ENCODE results near the gene CX3CL1. TPM values are rescaled to one million over a fixed set of nuclear protein-coding genes. Genes with fewer than 3 reads are reported as not detected.

Gene CX3CL1
- total RNA-seq, 1 donor from 2014 or later, result 9.6 TPM

- Mint-ChIP-seq H3K27me3 (ENCODE audit: low read depth, unreplicated experiment) (no peaks in the 10 kb centered on the region), H3K27ac (ENCODE audit: unreplicated experiment) (no peak overlapping the region), H3K4me3 (ENCODE audit: unreplicated experiment) (no peak overlapping the region), H3K9me3 (ENCODE audit: unreplicated experiment) (no peaks in the 10 kb centered on the region), H3K4me1 (ENCODE audit: low read depth, unreplicated experiment) (no peaks in the 10 kb centered on the region), H3K36me3 (ENCODE audit: low read depth, unreplicated experiment) (peaks cover 17% of the 10 kb centered on the region)
- H3K4me1 ChIP-seq (ENCODE audit: insufficient read depth, low read length), result no peaks in the 10 kb centered on the region
- no peaks in the 10 kb centered on the region for H3K79me2 ChIP-seq (ENCODE audit: insufficient read depth, low read length)
- H3K27ac ChIP-seq (ENCODE audit: low read depth, low read length), result no peak overlapping the region
- TF ChIP-seq EZH2 (IDR thresholded peaks at IDR 0.05; ENCODE audit: insufficient read depth, low read length), result no peak
- H3K27me3 ChIP-seq (ENCODE audit: insufficient read depth, low read length), result no peaks in the 10 kb centered on the region
- DNase-seq (ENCODE audit: low read depth) (no peak), FAIRE-seq (no peak)
- H3K4me3 ChIP-seq (ENCODE audit: insufficient read depth, low read depth, low read length), result no peak overlapping the region
- H3K4me2 ChIP-seq (ENCODE audit: low read length), result no peak overlapping the region
- no peaks in the 10 kb centered on the region for H3K9me3 ChIP-seq (ENCODE audit: insufficient read depth, low read depth, low read length)
- no peak overlapping the region for H2AFZ ChIP-seq (ENCODE audit: low read depth, low read length)
- no peak overlapping the region for H3K9ac ChIP-seq (ENCODE audit: low read length)
- peaks cover under 1% of the 10 kb centered on the region for H4K20me1 ChIP-seq (ENCODE audit: insufficient read depth, low read length)
- H3K36me3 ChIP-seq (ENCODE audit: insufficient read depth, low read length), result peaks cover 66% of the 10 kb centered on the region
These were observed 61.7 kb downstream of the CX3CL1 start for GRCh38 chr16:57434003-57434402.

Other genes with a start within 250 kb of the CX3CL1 start
- gene PSME3IP1, start 186.5 kb upstream of the CX3CL1 start, total RNA-seq, result 71.9 and 78.8 TPM in 2 replicates
- gene RSPRY1, start 186.2 kb upstream of the CX3CL1 start, total RNA-seq, result 76.8 TPM in 2 replicates
- gene ARL2BP, start 127.2 kb upstream of the CX3CL1 start, total RNA-seq, result 70.9 and 71.1 TPM in 2 replicates
- gene PLLP, start 87.8 kb upstream of the CX3CL1 start, total RNA-seq, result 0.14 and 0.93 TPM in 2 replicates
- gene CCL22, start 13.7 kb upstream of the CX3CL1 start, total RNA-seq, result not detected in 2 replicates
- not detected in 2 replicates for gene CCL17, start 32.3 kb downstream of the CX3CL1 start, total RNA-seq
- gene CIAPIN1, start 74.9 kb downstream of the CX3CL1 start, total RNA-seq, result 68.9 and 72.0 TPM in 2 replicates
- gene COQ9, start 75.0 kb downstream of the CX3CL1 start, total RNA-seq, result 29.1 TPM in 2 replicates
- gene POLR2C, start 90.2 kb downstream of the CX3CL1 start, total RNA-seq, result 53.7 and 58.0 TPM in 2 replicates
- gene DOK4, start 114.0 kb downstream of the CX3CL1 start, total RNA-seq, result 25.5 and 28.4 TPM in 2 replicates
- 7.8 and 8.8 TPM in 2 replicates for gene CCDC102A, start 164.1 kb downstream of the CX3CL1 start, total RNA-seq
- 0.09 and 0.12 TPM in 2 replicates for gene ADGRG5, start 170.2 kb downstream of the CX3CL1 start, total RNA-seq